GM18907 (cell line): ENCODE measurements around the gene ZNF749.
A peak's percentile ranks its signal among the peaks of the same experiment; 100 is the strongest.

Experiments used
- ATAC-seq: cut with Tn5 transposase; IDR thresholded peaks from one replicate; pipeline ENCODE4 v1.9.1; 2021; ENCODE audit warnings: mild to moderate bottlenecking, moderate library complexity; ENCODE audit not compliant: unreplicated experiment

The ZNF749 gene

GRCh38 chr19:57435062-57435978 lies at the start of gene ZNF749:
ZNF749 (plus strand) TSS chr19:57435325; CDS start chr19:57435579, 254 bp downstream.
- ATAC-seq = peak; percentile 97

GRCh38 chr19:57389194-57389729 lies 45.9 kb upstream of the ZNF749 start:
- no peak for ATAC-seq

GRCh38 chr19:57389730-57390598 lies 45.2 kb upstream of the ZNF749 start, which contains the start of gene ZNF548:
ZNF548 (plus strand) TSS chr19:57389854; CDS start chr19:57390100, 246 bp downstream.
- ATAC-seq = peak; percentile 99

GRCh38 chr19:57395710-57396109 lies 39.4 kb upstream of the ZNF749 start:
- no peak for ATAC-seq

- ATAC-seq = no peak
These were observed 36.3 kb upstream of the ZNF749 start for GRCh38 chr19:57398868-57399267.

GRCh38 chr19:57403737-57404563 lies 31.2 kb upstream of the ZNF749 start:
- ATAC-seq = no peak

GRCh38 chr19:57406516-57407123 lies 28.5 kb upstream of the ZNF749 start:
- no peak for ATAC-seq

- peak; percentile 98 for ATAC-seq
These were observed 24.1 kb upstream of the ZNF749 start, which contains the start of gene ZNF17 for GRCh38 chr19:57410877-57411671. ZNF17 (plus strand) TSS chr19:57411161; CDS start chr19:57413616, 2,455 bp downstream.

- ATAC-seq = no peak
These were observed 15.7 kb upstream of the ZNF749 start for GRCh38 chr19:57419439-57419838.

GRCh38 chr19:57421037-57421436 lies 14.1 kb upstream of the ZNF749 start:
- ATAC-seq = no peak

GRCh38 chr19:57434386-57435061 lies 601 bp upstream of the ZNF749 start:
- no peak for ATAC-seq

- ATAC-seq = no peak
These were observed 1.3 kb downstream of the ZNF749 start for GRCh38 chr19:57436417-57436816.

- ATAC-seq = no peak
These were observed 2.8 kb downstream of the ZNF749 start for GRCh38 chr19:57437931-57438330.

- no peak for ATAC-seq
These were observed 3.8 kb downstream of the ZNF749 start for GRCh38 chr19:57438925-57439324.

GRCh38 chr19:57441979-57442752 lies 7.0 kb downstream of the ZNF749 start:
- no peak for ATAC-seq

GRCh38 chr19:57443121-57443696 lies 8.1 kb downstream of the ZNF749 start:
- no peak for ATAC-seq

GRCh38 chr19:57452307-57452706 lies 17.2 kb downstream of the ZNF749 start:
- ATAC-seq = no peak
